Measurements from ENCODE around the gene ABHD2. TPM values are rescaled to one million over a fixed set of nuclear protein-coding genes. Genes with fewer than 3 reads are reported as not detected.

The ABHD2 gene
- total RNA-seq, 1 experiment from 2014 or later = 29.7 TPM

DNA sequence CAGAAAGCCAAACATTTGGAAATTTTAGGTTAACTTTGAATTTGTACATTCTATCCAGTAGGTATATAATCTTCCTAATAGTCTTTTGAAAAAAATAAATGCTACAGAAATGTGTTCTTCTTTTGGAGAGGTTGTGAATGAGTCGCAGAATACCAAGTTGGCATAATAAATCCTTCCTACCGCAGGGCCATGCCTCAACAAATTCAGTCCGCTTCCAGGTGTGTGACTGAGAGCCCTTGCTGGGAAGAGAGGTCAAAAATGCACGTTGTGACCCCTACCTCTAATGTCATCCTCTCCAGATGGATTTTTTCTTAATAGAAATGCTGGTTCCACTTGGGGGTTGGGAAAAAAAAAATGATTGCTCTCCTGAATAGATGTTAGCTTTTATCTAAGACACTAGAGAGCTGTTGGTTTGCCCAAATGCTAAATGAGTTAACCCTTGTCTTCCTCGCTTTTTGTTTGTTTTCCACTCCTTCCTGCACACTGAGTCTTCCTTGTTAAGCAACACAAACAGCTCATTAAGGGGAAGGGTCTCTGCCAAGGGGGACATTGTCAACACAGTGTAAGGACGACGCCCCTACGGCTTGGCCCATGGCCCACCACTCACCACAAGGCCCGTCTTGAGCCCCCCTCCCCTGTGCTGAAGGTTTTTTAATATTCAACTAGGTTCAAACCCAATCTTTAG is 99.2 kb downstream of the ABHD2 start:
- Mint-ChIP-seq H3K4me1 (no peaks in the 10 kb centered on the region), H3K9me3 (no peaks in the 10 kb centered on the region), H3K4me3 (no peak overlapping the region), H3K36me3 (peaks cover 8% of the 10 kb centered on the region; the same call in 1 of the 2 replicates), H3K27ac (no peak overlapping the region), H3K27me3 (ENCODE audit: low read depth) (no peaks in the 10 kb centered on the region)
- ChIA-PET CTCF (interaction anchor here (1.8 to 2.0 kb wide), 3 partner anchors 10 to 19 kb away, joined by 4 to 7 read pairs (median 5); no protein-coding TSS in a partner anchor), POLR2A (no interaction called here)
- TF ChIP-seq ZNF671 (CRISPR knock-in tag; IDR thresholded peaks at IDR 0.05) (no peak), HMGA2 (CRISPR knock-in tag; IDR thresholded peaks at IDR 0.05) (no peak), ATF3 (CRISPR knock-in tag; conservative IDR thresholded peaks at IDR 0.05) (no peak), MAX (CRISPR knock-in tag; IDR thresholded peaks at IDR 0.05) (no peak), ZMAT4 (CRISPR knock-in tag; IDR thresholded peaks at IDR 0.05) (no peak)
- TF ChIP-seq, protein P1, sequence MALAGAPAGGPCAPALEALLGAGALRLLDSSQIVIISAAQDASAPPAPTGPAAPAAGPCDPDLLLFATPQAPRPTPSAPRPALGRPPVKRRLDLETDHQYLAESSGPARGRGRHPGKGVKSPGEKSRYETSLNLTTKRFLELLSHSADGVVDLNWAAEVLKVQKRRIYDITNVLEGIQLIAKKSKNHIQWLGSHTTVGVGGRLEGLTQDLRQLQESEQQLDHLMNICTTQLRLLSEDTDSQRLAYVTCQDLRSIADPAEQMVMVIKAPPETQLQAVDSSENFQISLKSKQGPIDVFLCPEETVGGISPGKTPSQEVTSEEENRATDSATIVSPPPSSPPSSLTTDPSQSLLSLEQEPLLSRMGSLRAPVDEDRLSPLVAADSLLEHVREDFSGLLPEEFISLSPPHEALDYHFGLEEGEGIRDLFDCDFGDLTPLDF (CRISPR knock-in tag; IDR thresholded peaks at IDR 0.05) = no peak
- ATAC-seq (no peak), DNase-seq (ENCODE audit: low spot score) (no peak)

- Mint-ChIP-seq H3K4me3 (no peak overlapping the region), H3K4me1 (no peaks in the 10 kb centered on the region), H3K36me3 (peaks cover 12% of the 10 kb centered on the region; the same call in 1 of the 2 replicates), H3K27ac (no peak overlapping the region), H3K27me3 (ENCODE audit: low read depth) (no peaks in the 10 kb centered on the region), H3K9me3 (no peaks in the 10 kb centered on the region)
- no peak for DNase-seq (ENCODE audit: low spot score)
- TF ChIP-seq, protein P2, sequence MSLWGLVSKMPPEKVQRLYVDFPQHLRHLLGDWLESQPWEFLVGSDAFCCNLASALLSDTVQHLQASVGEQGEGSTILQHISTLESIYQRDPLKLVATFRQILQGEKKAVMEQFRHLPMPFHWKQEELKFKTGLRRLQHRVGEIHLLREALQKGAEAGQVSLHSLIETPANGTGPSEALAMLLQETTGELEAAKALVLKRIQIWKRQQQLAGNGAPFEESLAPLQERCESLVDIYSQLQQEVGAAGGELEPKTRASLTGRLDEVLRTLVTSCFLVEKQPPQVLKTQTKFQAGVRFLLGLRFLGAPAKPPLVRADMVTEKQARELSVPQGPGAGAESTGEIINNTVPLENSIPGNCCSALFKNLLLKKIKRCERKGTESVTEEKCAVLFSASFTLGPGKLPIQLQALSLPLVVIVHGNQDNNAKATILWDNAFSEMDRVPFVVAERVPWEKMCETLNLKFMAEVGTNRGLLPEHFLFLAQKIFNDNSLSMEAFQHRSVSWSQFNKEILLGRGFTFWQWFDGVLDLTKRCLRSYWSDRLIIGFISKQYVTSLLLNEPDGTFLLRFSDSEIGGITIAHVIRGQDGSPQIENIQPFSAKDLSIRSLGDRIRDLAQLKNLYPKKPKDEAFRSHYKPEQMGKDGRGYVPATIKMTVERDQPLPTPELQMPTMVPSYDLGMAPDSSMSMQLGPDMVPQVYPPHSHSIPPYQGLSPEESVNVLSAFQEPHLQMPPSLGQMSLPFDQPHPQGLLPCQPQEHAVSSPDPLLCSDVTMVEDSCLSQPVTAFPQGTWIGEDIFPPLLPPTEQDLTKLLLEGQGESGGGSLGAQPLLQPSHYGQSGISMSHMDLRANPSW (CRISPR knock-in tag; conservative IDR thresholded peaks at IDR 0.05; ENCODE audit: low read depth) = no peak
- TF ChIP-seq SMAD4 (CRISPR knock-in tag; IDR thresholded peaks at IDR 0.05) = no peak
- no peak for TF ChIP-seq IRF1 (CRISPR knock-in tag; IDR thresholded peaks at IDR 0.05)
- TF ChIP-seq ZNF416 (CRISPR knock-in tag; IDR thresholded peaks at IDR 0.05) = no peak
- TF ChIP-seq, protein P3, sequence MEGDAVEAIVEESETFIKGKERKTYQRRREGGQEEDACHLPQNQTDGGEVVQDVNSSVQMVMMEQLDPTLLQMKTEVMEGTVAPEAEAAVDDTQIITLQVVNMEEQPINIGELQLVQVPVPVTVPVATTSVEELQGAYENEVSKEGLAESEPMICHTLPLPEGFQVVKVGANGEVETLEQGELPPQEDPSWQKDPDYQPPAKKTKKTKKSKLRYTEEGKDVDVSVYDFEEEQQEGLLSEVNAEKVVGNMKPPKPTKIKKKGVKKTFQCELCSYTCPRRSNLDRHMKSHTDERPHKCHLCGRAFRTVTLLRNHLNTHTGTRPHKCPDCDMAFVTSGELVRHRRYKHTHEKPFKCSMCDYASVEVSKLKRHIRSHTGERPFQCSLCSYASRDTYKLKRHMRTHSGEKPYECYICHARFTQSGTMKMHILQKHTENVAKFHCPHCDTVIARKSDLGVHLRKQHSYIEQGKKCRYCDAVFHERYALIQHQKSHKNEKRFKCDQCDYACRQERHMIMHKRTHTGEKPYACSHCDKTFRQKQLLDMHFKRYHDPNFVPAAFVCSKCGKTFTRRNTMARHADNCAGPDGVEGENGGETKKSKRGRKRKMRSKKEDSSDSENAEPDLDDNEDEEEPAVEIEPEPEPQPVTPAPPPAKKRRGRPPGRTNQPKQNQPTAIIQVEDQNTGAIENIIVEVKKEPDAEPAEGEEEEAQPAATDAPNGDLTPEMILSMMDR (IDR thresholded peaks at IDR 0.05) = no peak
- no peak for TF ChIP-seq NR2C2 (CRISPR knock-in tag; IDR thresholded peaks at IDR 0.05)
- TF ChIP-seq NR1H2 (CRISPR knock-in tag; IDR thresholded peaks at IDR 0.05) = no peak
- no peak for TF ChIP-seq CBFB (CRISPR knock-in tag; IDR thresholded peaks at IDR 0.05; ENCODE audit: low read depth)
- TF ChIP-seq, protein P4, sequence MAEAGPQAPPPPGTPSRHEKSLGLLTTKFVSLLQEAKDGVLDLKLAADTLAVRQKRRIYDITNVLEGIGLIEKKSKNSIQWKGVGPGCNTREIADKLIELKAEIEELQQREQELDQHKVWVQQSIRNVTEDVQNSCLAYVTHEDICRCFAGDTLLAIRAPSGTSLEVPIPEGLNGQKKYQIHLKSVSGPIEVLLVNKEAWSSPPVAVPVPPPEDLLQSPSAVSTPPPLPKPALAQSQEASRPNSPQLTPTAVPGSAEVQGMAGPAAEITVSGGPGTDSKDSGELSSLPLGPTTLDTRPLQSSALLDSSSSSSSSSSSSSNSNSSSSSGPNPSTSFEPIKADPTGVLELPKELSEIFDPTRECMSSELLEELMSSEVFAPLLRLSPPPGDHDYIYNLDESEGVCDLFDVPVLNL (CRISPR knock-in tag; IDR thresholded peaks at IDR 0.05; ENCODE audit: borderline replicate concordance, low read depth) = no peak
- POLR2A ChIA-PET = no interaction called here
- CTCF ChIA-PET = interaction anchor here (0.7 to 1.9 kb wide), 3 partner anchors 17 to 130 kb away, joined by 3 to 5 read pairs (median 4); no protein-coding TSS in a partner anchor
- ATAC-seq = no peak
Observed at GRCh38 chr15:89187986-89188514, 99.8 kb downstream of the ABHD2 start.
